ENCODE data around the gene SEC14L1. TPM values are rescaled to one million over a fixed set of nuclear protein-coding genes. Genes with fewer than 3 reads are reported as not detected.
"Not testable (repeated sequence)": the region's sequence is repeated elsewhere in the genome, so short reads cannot be mapped to it uniquely, and the experiment has no call there.

The SEC14L1 gene
- total RNA-seq, 1 experiment from 2014 or later = 81.0 TPM

DNA sequence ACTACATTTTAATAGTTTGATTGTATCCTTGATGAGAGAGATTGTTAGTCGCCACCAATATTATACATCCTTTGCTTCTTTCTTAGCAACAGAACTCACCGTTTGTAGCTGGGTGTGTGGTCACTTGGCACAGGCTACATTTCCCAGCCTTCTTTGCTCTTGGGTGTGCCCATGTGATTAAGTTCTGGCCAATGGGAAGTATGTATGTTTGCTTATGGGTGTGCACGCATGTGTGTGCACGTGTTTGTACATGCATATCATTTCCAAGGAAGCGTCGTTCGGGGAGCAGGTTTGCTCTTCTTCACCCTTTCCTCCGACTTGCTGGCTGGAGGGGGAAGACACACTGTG, 4.4 kb upstream of the SEC14L1 start:
- ATAC-seq (no peak), DNase-seq (ENCODE audit: low spot score) (no peak)
- POLR2A ChIA-PET = no interaction called here
- CTCF ChIA-PET = no interaction called here
- peaks cover 23% of the 10 kb centered on the region for H3K36me3 Mint-ChIP-seq
- H3K27me3 Mint-ChIP-seq (ENCODE audit: low read depth) = no peaks in the 10 kb centered on the region; the same call in 1 of the 2 replicates
- H3K9me3 Mint-ChIP-seq = peaks cover 21% of the 10 kb centered on the region
- TF ChIP-seq ELF4 (CRISPR knock-in tag; IDR thresholded peaks at IDR 0.05; ENCODE audit: low read depth) (no peak), MXD4 (CRISPR knock-in tag; IDR thresholded peaks at IDR 0.05; ENCODE audit: borderline replicate concordance) (no peak), SOX15 (CRISPR knock-in tag; IDR thresholded peaks at IDR 0.05) (no peak), JAZF1 (CRISPR knock-in tag; IDR thresholded peaks at IDR 0.05) (no peak), NFE2L1 (CRISPR knock-in tag; IDR thresholded peaks at IDR 0.05) (no peak), RORB (CRISPR knock-in tag; IDR thresholded peaks at IDR 0.05) (no peak), GABPB1 (CRISPR knock-in tag; IDR thresholded peaks at IDR 0.05) (no peak), ZNF317 (CRISPR knock-in tag; IDR thresholded peaks at IDR 0.05; ENCODE audit: borderline replicate concordance, low read depth) (no peak), MYBL2 (CRISPR knock-in tag; IDR thresholded peaks at IDR 0.05) (no peak), ZNF671 (CRISPR knock-in tag; IDR thresholded peaks at IDR 0.05) (no peak), GRHL2 (CRISPR knock-in tag; IDR thresholded peaks at IDR 0.05; ENCODE audit: insufficient replicate concordance, severe bottlenecking) (no peak), NR3C1 (CRISPR knock-in tag; conservative IDR thresholded peaks at IDR 0.05; ENCODE audit: low read depth) (no peak), ATF1 (CRISPR knock-in tag; IDR thresholded peaks at IDR 0.05) (no peak), SMAD3 (CRISPR knock-in tag; IDR thresholded peaks at IDR 0.05; ENCODE audit: borderline replicate concordance) (no peak)
- TF ChIP-seq, protein P1, sequence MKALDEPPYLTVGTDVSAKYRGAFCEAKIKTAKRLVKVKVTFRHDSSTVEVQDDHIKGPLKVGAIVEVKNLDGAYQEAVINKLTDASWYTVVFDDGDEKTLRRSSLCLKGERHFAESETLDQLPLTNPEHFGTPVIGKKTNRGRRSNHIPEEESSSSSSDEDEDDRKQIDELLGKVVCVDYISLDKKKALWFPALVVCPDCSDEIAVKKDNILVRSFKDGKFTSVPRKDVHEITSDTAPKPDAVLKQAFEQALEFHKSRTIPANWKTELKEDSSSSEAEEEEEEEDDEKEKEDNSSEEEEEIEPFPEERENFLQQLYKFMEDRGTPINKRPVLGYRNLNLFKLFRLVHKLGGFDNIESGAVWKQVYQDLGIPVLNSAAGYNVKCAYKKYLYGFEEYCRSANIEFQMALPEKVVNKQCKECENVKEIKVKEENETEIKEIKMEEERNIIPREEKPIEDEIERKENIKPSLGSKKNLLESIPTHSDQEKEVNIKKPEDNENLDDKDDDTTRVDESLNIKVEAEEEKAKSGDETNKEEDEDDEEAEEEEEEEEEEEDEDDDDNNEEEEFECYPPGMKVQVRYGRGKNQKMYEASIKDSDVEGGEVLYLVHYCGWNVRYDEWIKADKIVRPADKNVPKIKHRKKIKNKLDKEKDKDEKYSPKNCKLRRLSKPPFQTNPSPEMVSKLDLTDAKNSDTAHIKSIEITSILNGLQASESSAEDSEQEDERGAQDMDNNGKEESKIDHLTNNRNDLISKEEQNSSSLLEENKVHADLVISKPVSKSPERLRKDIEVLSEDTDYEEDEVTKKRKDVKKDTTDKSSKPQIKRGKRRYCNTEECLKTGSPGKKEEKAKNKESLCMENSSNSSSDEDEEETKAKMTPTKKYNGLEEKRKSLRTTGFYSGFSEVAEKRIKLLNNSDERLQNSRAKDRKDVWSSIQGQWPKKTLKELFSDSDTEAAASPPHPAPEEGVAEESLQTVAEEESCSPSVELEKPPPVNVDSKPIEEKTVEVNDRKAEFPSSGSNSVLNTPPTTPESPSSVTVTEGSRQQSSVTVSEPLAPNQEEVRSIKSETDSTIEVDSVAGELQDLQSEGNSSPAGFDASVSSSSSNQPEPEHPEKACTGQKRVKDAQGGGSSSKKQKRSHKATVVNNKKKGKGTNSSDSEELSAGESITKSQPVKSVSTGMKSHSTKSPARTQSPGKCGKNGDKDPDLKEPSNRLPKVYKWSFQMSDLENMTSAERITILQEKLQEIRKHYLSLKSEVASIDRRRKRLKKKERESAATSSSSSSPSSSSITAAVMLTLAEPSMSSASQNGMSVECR (CRISPR knock-in tag; IDR thresholded peaks at IDR 0.05; ENCODE audit: borderline replicate concordance) = no peak
- TF ChIP-seq, protein P2, sequence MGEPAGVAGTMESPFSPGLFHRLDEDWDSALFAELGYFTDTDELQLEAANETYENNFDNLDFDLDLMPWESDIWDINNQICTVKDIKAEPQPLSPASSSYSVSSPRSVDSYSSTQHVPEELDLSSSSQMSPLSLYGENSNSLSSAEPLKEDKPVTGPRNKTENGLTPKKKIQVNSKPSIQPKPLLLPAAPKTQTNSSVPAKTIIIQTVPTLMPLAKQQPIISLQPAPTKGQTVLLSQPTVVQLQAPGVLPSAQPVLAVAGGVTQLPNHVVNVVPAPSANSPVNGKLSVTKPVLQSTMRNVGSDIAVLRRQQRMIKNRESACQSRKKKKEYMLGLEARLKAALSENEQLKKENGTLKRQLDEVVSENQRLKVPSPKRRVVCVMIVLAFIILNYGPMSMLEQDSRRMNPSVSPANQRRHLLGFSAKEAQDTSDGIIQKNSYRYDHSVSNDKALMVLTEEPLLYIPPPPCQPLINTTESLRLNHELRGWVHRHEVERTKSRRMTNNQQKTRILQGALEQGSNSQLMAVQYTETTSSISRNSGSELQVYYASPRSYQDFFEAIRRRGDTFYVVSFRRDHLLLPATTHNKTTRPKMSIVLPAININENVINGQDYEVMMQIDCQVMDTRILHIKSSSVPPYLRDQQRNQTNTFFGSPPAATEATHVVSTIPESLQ (CRISPR knock-in tag; IDR thresholded peaks at IDR 0.05) = no peak
- TF ChIP-seq, protein P3, sequence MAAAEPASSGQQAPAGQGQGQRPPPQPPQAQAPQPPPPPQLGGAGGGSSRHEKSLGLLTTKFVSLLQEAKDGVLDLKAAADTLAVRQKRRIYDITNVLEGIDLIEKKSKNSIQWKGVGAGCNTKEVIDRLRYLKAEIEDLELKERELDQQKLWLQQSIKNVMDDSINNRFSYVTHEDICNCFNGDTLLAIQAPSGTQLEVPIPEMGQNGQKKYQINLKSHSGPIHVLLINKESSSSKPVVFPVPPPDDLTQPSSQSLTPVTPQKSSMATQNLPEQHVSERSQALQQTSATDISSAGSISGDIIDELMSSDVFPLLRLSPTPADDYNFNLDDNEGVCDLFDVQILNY (CRISPR knock-in tag; IDR thresholded peaks at IDR 0.05) = no peak
- TF ChIP-seq, protein P4, sequence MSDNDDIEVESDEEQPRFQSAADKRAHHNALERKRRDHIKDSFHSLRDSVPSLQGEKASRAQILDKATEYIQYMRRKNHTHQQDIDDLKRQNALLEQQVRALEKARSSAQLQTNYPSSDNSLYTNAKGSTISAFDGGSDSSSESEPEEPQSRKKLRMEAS (CRISPR knock-in tag; IDR thresholded peaks at IDR 0.05) = no peak
- TF ChIP-seq, protein P5, sequence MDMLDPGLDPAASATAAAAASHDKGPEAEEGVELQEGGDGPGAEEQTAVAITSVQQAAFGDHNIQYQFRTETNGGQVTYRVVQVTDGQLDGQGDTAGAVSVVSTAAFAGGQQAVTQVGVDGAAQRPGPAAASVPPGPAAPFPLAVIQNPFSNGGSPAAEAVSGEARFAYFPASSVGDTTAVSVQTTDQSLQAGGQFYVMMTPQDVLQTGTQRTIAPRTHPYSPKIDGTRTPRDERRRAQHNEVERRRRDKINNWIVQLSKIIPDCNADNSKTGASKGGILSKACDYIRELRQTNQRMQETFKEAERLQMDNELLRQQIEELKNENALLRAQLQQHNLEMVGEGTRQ (CRISPR knock-in tag; IDR thresholded peaks at IDR 0.05) = no peak
- H3K27ac Mint-ChIP-seq = no peak overlapping the region
- H3K4me3 Mint-ChIP-seq = no peak overlapping the region
- H3K4me1 Mint-ChIP-seq = peaks cover 6% of the 10 kb centered on the region

DNA sequence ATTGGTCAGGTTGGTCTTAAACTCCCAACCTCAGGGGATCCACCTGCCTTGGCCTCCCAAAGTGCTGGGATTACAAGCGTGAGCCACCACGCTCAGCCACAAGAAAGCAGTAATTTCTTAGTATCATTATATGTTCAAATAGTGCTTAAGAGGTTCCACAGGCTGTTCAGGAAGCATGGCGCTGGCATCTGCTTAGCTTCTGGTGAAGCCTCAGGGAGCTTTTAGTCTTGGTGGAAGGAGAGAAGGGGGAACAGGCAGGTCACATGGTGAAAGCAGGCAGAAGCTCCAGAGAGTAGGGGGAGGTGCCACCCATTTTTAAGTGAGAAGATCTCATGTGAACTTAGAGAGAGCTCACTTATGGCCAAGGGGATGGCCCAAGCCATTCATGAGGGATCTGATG, 3.7 kb upstream of the SEC14L1 start:
- peaks cover 13% of the 10 kb centered on the region for H3K4me1 Mint-ChIP-seq
- POLR2A ChIA-PET = no interaction called here

DNA sequence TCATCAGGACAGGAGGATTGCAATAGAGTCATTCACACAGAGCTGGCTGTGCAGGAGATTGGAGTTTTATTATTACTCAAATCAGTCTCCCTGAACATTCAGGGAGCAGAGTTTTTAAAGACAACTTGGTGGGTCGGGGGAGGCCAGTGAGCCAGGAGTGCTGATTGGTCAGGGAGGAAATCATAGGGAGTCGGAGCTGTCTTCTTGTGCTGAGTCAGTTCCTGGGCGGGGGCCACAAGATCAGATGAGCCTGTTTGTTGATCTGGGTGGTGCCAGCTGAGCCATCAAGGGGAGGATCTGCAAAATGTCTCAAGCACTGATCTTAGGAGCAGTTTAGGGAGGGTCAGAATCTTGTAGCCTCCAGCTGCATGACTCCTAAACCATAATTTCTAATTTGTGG, 2.9 kb upstream of the SEC14L1 start:
- H3K27me3 Mint-ChIP-seq (ENCODE audit: low read depth); H3K4me3 Mint-ChIP-seq; CTCF ChIA-PET; POLR2A ChIA-PET; DNase-seq (ENCODE audit: low spot score); ATAC-seq; H3K27ac Mint-ChIP-seq: not testable (repeated sequence)
- peaks cover 21% of the 10 kb centered on the region for H3K9me3 Mint-ChIP-seq
- peaks cover 25% of the 10 kb centered on the region for H3K36me3 Mint-ChIP-seq
- H3K4me1 Mint-ChIP-seq = peaks cover 13% of the 10 kb centered on the region

More for the DNA sequence above, 3.7 kb upstream of the SEC14L1 start:
- DNase-seq (ENCODE audit: low spot score) (no peak), ATAC-seq (no peak)
- no peaks in the 10 kb centered on the region; the same call in 1 of the 2 replicates for H3K27me3 Mint-ChIP-seq (ENCODE audit: low read depth)
- TF ChIP-seq MXD4 (CRISPR knock-in tag; IDR thresholded peaks at IDR 0.05; ENCODE audit: borderline replicate concordance) (no peak), PRRX2 (CRISPR knock-in tag; IDR thresholded peaks at IDR 0.05) (no peak), SP1 (CRISPR knock-in tag; conservative IDR thresholded peaks at IDR 0.05) (no peak), ZNF263 (CRISPR knock-in tag; IDR thresholded peaks at IDR 0.05; ENCODE audit: low read depth) (no peak), TEAD1 (CRISPR knock-in tag; IDR thresholded peaks at IDR 0.05) (no peak)
- TF ChIP-seq, protein P5 (CRISPR knock-in tag; IDR thresholded peaks at IDR 0.05) = no peak
- H3K36me3 Mint-ChIP-seq = peaks cover 25% of the 10 kb centered on the region
- H3K4me3 Mint-ChIP-seq = no peak overlapping the region
- peaks cover 21% of the 10 kb centered on the region for H3K9me3 Mint-ChIP-seq
- CTCF ChIA-PET = interaction anchor here (0.7 kb wide), 1 partner anchor 12 kb away, joined by 3 read pairs; no protein-coding TSS in a partner anchor
- H3K27ac Mint-ChIP-seq = no peak overlapping the region

Data from WTC11 (cell line).